ENCODE results near the gene CTTNBP2NL.

DNA sequence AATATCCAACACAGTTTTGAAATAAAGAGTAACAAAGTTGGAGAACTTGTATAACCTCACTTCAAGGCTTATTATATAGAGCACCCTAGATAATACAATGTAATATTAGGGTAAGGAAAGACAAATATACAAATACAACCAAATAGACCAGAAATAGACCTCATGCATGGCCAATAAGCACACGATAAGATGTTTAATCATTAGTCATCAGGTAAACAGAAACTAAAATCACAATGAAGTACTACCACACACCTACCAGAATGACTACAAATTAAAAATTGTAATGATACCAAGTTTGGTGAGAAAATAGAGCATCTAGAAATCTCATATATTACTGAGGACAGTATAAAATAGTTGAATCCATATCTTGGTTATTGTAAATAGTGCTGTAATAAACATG lies 20.3 kb upstream of the CTTNBP2NL start:
- TF ChIP-seq TAF1 (IDR thresholded peaks at IDR 0.05; ENCODE audit: borderline replicate concordance, low read depth, low read length) (no peak), POLR2AphosphoS5 (IDR thresholded peaks at IDR 0.05; ENCODE audit: low read depth, low read length) (no peak), POLR2A (IDR thresholded peaks at IDR 0.05; ENCODE audit: low read depth, low read length) (no peak)

All from GM12892 (cell line).